ENCODE measurements around the gene RABGAP1L.

Gene RABGAP1L

GRCh38 chr1:174712541-174712940 lies 553.2 kb downstream of the RABGAP1L start:
- no peak overlapping the region for H3K4me3 ChIP-seq (replicated peaks; ENCODE audit: low read depth, low read length)
- no peak for DNase-seq (ENCODE audit: extremely low read depth, low read depth)
- no peak for TF ChIP-seq CTCF (IDR thresholded peaks at IDR 0.05; ENCODE audit: low read depth, low read length, missing control alignments)

- TF ChIP-seq CTCF (IDR thresholded peaks at IDR 0.05; ENCODE audit: low read depth, low read length, missing control alignments) = no peak
- no peak overlapping the region for H3K4me3 ChIP-seq (replicated peaks; ENCODE audit: low read depth, low read length)
- no peak for DNase-seq (ENCODE audit: extremely low read depth, low read depth)
Observed at GRCh38 chr1:174713796-174714195, 554.5 kb downstream of the RABGAP1L start.

GRCh38 chr1:174719194-174719593 lies 559.9 kb downstream of the RABGAP1L start:
- no peak overlapping the region for H3K4me3 ChIP-seq (replicated peaks; ENCODE audit: low read depth, low read length)
- no peak for DNase-seq (ENCODE audit: extremely low read depth, low read depth)
- no peak for TF ChIP-seq CTCF (IDR thresholded peaks at IDR 0.05; ENCODE audit: low read depth, low read length, missing control alignments)

GRCh38 chr1:174720618-174721017 lies 561.3 kb downstream of the RABGAP1L start:
- DNase-seq (ENCODE audit: extremely low read depth, low read depth) = no peak
- H3K4me3 ChIP-seq (replicated peaks; ENCODE audit: low read depth, low read length) = no peak overlapping the region
- no peak for TF ChIP-seq CTCF (IDR thresholded peaks at IDR 0.05; ENCODE audit: low read depth, low read length, missing control alignments)

- no peak overlapping the region for H3K4me3 ChIP-seq (replicated peaks; ENCODE audit: low read depth, low read length)
- no peak for TF ChIP-seq CTCF (IDR thresholded peaks at IDR 0.05; ENCODE audit: low read depth, low read length, missing control alignments)
- DNase-seq (ENCODE audit: extremely low read depth, low read depth) = no peak
Observed at GRCh38 chr1:174721246-174721645, 561.9 kb downstream of the RABGAP1L start.

- no peak for DNase-seq (ENCODE audit: extremely low read depth, low read depth)
- no peak for TF ChIP-seq CTCF (IDR thresholded peaks at IDR 0.05; ENCODE audit: low read depth, low read length, missing control alignments)
Observed at GRCh38 chr1:174723816-174724215, 564.5 kb downstream of the RABGAP1L start.

GRCh38 chr1:174724219-174724618 lies 564.9 kb downstream of the RABGAP1L start:
- DNase-seq (ENCODE audit: extremely low read depth, low read depth) = no peak
- TF ChIP-seq CTCF (IDR thresholded peaks at IDR 0.05; ENCODE audit: low read depth, low read length, missing control alignments) = no peak
- no peak overlapping the region for H3K4me3 ChIP-seq (replicated peaks; ENCODE audit: low read depth, low read length)

More at GRCh38 chr1:174723816-174724215, 564.5 kb downstream of the RABGAP1L start:
- H3K4me3 ChIP-seq (replicated peaks; ENCODE audit: low read depth, low read length) = no peak overlapping the region

All from HFF-Myc (cell line).